SU-DHL-6 (cell line): ENCODE results near the gene LGALS8.

Experiments used
- CTCF ChIP-seq: fragments of 200-600 bp; sonication (generic); IDR thresholded peaks from one replicate; pipeline ENCODE4 v1.5.1; 2017; ENCODE audit warnings: antibody characterized with exemption, mild to moderate bottlenecking, low read length, moderate library complexity; ENCODE audit not compliant: insufficient read depth, poor library complexity, severe bottlenecking
- EZH2phosphoT487 ChIP-seq: fragments of 200-600 bp; sonication (generic), shearing (Covaris generic); conservative IDR thresholded peaks from 2 replicates; pipeline ENCODE4 v1.6.1; 2018; ENCODE audit warnings: mild to moderate bottlenecking, antibody characterized with exemption, low read length, moderate library complexity, mixed read lengths

- TF ChIP-seq CTCF (no peak), EZH2phosphoT487 (no peak)
These were observed 14.6 kb upstream of the LGALS8 start for GRCh38 chr1:236509203-236509602.
